ENCODE results near the gene SELENOP. TPM values are rescaled to one million over a fixed set of nuclear protein-coding genes. Genes with fewer than 3 reads are reported as not detected.

The SELENOP gene
- total RNA-seq, 1 experiment from 2014 or later = 5.3 TPM

DNA sequence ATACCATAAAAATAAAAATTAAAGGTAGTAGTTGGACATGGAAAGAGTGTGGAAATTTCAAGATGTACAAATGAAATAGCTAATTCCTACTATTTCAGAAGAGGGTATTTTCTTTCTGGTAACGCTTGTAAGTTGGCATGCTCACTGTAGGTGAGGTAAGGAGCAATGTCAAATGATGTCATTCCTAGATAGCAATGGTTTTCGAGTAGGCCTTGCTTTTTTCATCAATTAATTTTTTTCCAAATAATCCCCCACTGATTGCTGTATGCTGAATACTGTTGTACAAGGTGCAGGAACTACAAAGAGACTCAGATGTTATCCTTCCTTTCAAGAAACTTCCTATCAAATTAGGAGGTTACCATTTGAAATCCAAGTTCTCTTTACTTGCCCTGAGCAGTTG lies 928 bp upstream of the SELENOP start:
- Histone ChIP-seq H3F3A (ENCODE audit: insufficient read depth, low read depth) (no peaks in the 10 kb centered on the region), H3K36me3 (ENCODE audit: low read depth) (no peaks in the 10 kb centered on the region), H4K20me1 (ENCODE audit: insufficient read depth) (no peaks in the 10 kb centered on the region), H3K4me1 (replicated peaks; ENCODE audit: insufficient read depth) (peaks cover 14% of the 10 kb centered on the region), H3K4me2 (no peak overlapping the region), H3K79me2 (ENCODE audit: low read depth) (no peaks in the 10 kb centered on the region), H3K9me2 (ENCODE audit: insufficient read depth) (no peaks in the 10 kb centered on the region), H3K9me3 (ENCODE audit: insufficient read depth, low read depth) (no peaks in the 10 kb centered on the region), H3K27ac (no peak overlapping the region), H3K4me3 (no peak overlapping the region), H2AFZ (no peak overlapping the region), H3K27me3 (ENCODE audit: insufficient read depth, low read depth) (no peaks in the 10 kb centered on the region)
- intact Hi-C loops (cut with micrococcal nuclease; ENCODE audit: unreplicated experiment) = no loop called here
- no peak for DNase-seq
- TF ChIP-seq EZH2 (IDR thresholded peaks at IDR 0.05; ENCODE audit: low read depth) = no peak
- BruUV-seq (replicated peaks) = no TSS peak
- ChIA-PET CTCF (interaction anchor here (0.6 kb wide), 1 partner anchor 260 kb away, joined by 6 read pairs; no protein-coding TSS in a partner anchor), POLR2A (ENCODE audit: unreplicated experiment) (no interaction called here)

DNA sequence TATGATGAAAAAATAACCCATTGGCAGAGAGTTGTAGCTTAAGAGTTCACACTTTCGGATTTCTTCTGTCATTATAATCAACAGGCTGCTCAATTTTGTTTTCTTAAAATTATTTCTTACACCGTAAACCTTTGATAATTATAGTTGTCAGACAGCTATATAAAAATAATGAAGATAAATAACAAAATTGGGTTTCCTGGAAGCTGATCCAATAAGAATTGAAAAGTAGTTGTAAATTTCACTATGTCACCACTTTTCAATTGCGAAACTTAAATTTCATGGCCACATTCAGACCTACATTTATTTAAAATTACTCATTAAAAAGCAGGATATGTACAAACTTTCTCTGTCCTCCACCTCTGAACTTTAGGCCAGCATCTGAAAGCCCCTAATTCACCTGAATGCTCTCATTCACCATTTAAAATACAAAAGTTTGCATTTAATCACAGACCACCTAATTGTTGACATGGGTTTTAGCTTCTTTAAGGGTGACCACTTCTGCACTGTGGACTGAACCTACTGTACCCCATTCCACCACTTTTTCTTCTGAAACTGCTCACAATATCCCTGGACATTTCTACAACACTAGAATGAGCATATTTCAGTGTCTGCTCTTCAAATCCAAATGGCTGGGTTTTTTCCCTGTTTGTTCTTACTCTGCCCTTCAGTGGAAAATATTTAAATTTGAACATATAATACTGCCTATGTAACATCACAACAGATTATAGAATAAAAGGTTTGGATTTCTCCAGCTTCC lies 680 bp downstream of the SELENOP start:
- ChIA-PET POLR2A (ENCODE audit: unreplicated experiment) (interaction anchor here (0.8 kb wide), 1 partner anchor 27 kb away, joined by 14 read pairs; no protein-coding TSS in a partner anchor), CTCF (interaction anchor here (0.6 kb wide), 3 partner anchors 116 to 1174 kb away, joined by 3 read pairs; no protein-coding TSS in a partner anchor)
- no peak for DNase-seq
- Histone ChIP-seq H4K20me1 (ENCODE audit: insufficient read depth) (no peaks in the 10 kb centered on the region), H3F3A (ENCODE audit: insufficient read depth, low read depth) (no peaks in the 10 kb centered on the region), H3K36me3 (ENCODE audit: low read depth) (no peaks in the 10 kb centered on the region), H3K79me2 (ENCODE audit: low read depth) (no peaks in the 10 kb centered on the region), H3K4me3 (no peak overlapping the region), H3K4me1 (replicated peaks; ENCODE audit: insufficient read depth) (peaks cover 14% of the 10 kb centered on the region), H2AFZ (no peak overlapping the region), H3K9me3 (ENCODE audit: insufficient read depth, low read depth) (no peaks in the 10 kb centered on the region), H3K27me3 (ENCODE audit: insufficient read depth, low read depth) (no peaks in the 10 kb centered on the region), H3K27ac (no peak overlapping the region), H3K4me2 (peak overlapping the region; percentile 31), H3K9me2 (ENCODE audit: insufficient read depth) (no peaks in the 10 kb centered on the region)
- intact Hi-C loops (cut with micrococcal nuclease; ENCODE audit: unreplicated experiment) = no loop called here
- TSS peak; percentile 88 for BruUV-seq (replicated peaks)
- TF ChIP-seq, protein P1, sequence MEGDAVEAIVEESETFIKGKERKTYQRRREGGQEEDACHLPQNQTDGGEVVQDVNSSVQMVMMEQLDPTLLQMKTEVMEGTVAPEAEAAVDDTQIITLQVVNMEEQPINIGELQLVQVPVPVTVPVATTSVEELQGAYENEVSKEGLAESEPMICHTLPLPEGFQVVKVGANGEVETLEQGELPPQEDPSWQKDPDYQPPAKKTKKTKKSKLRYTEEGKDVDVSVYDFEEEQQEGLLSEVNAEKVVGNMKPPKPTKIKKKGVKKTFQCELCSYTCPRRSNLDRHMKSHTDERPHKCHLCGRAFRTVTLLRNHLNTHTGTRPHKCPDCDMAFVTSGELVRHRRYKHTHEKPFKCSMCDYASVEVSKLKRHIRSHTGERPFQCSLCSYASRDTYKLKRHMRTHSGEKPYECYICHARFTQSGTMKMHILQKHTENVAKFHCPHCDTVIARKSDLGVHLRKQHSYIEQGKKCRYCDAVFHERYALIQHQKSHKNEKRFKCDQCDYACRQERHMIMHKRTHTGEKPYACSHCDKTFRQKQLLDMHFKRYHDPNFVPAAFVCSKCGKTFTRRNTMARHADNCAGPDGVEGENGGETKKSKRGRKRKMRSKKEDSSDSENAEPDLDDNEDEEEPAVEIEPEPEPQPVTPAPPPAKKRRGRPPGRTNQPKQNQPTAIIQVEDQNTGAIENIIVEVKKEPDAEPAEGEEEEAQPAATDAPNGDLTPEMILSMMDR (conservative IDR thresholded peaks at IDR 0.05) = no peak
- no peak for TF ChIP-seq EZH2 (IDR thresholded peaks at IDR 0.05; ENCODE audit: low read depth)

DNA sequence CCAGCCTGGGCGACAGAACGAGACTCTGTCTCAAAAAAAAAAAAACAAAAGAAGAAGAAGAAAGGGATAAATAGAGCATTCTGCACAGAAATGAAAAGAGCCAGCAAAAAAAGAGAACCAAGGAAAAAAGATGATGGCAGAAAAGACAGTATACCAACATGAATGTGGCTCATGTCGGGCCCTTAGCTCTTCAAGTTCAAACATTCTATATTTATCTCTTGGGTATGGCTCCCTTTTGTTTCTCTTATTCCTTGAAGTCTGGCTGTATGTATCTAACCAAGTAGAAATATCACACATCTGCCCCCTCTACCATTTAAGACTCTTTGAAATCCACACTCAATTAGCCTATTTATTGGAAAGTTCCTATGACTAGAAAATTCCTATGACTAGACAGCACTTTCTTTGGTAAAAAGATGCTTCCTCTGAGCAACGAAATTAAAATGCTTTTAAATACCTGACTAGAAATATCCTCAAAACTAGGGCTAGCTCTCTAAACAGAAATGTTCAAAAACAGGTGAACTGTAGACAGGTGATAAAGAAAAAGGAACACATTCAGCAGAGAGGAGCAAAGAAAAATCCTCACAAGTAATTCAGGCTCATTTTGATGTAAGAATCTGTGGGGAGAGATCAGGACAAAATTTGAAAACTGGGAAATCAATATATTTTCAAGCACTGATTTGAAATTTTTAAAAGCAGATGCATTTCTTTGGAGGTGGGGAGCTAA lies 2.6 kb downstream of the SELENOP start:
- POLR2A ChIA-PET (ENCODE audit: unreplicated experiment) = no interaction called here

More for the DNA sequence above, 2.6 kb downstream of the SELENOP start:
- H3F3A ChIP-seq (ENCODE audit: insufficient read depth, low read depth) = no peaks in the 10 kb centered on the region
- H3K27me3 ChIP-seq (ENCODE audit: insufficient read depth, low read depth) = no peaks in the 10 kb centered on the region
- H4K20me1 ChIP-seq (ENCODE audit: insufficient read depth) = no peaks in the 10 kb centered on the region
- H2AFZ ChIP-seq = no peak overlapping the region
- H3K4me1 ChIP-seq (replicated peaks; ENCODE audit: insufficient read depth) = peaks cover 14% of the 10 kb centered on the region
- no peaks in the 10 kb centered on the region for H3K36me3 ChIP-seq (ENCODE audit: low read depth)
- DNase-seq = no peak
- no peak overlapping the region for H3K27ac ChIP-seq
- CTCF ChIA-PET = interaction anchor here (0.7 kb wide), 1 partner anchor 767 kb away, joined by 3 read pairs; no protein-coding TSS in a partner anchor
- no peak overlapping the region for H3K4me2 ChIP-seq
- H3K79me2 ChIP-seq (ENCODE audit: low read depth) = no peaks in the 10 kb centered on the region
- no TSS peak for BruUV-seq (replicated peaks)
- H3K9me2 ChIP-seq (ENCODE audit: insufficient read depth) = no peaks in the 10 kb centered on the region
- TF ChIP-seq, protein P1 (conservative IDR thresholded peaks at IDR 0.05) = no peak
- TF ChIP-seq EZH2 (IDR thresholded peaks at IDR 0.05; ENCODE audit: low read depth) = no peak
- H3K9me3 ChIP-seq (ENCODE audit: insufficient read depth, low read depth) = no peaks in the 10 kb centered on the region
- intact Hi-C loops (cut with micrococcal nuclease; ENCODE audit: unreplicated experiment) = no loop called here
- no peak overlapping the region for H3K4me3 ChIP-seq
